ENCODE data around the gene PTPN21.

The PTPN21 gene

GRCh38 chr14:88452231-88452630, 102.6 kb downstream of the PTPN21 start:
- DNase-seq (ENCODE audit: insufficient read length, low spot score), result no peak
- TF ChIP-seq SPI1 (IDR thresholded peaks at IDR 0.05; ENCODE audit: low read depth, low read length) (no peak), TAF1 (IDR thresholded peaks at IDR 0.05; ENCODE audit: low read depth, low read length) (no peak), POLR2A (IDR thresholded peaks at IDR 0.05; ENCODE audit: low read depth, low read length) (no peak), POLR2AphosphoS5 (IDR thresholded peaks at IDR 0.05; ENCODE audit: low read depth, low read length) (no peak)

GRCh38 chr14:88439088-88439487, 115.7 kb downstream of the PTPN21 start:
- FAIRE-seq, result no peak
- TF ChIP-seq SPI1 (IDR thresholded peaks at IDR 0.05; ENCODE audit: low read depth, low read length) (no peak), POU2F2 (IDR thresholded peaks at IDR 0.05; ENCODE audit: low read depth, low read length) (no peak), PAX5 (IDR thresholded peaks at IDR 0.05; ENCODE audit: insufficient read depth, low read length, severe bottlenecking) (no peak), TAF1 (IDR thresholded peaks at IDR 0.05; ENCODE audit: low read depth, low read length) (no peak), POLR2AphosphoS5 (IDR thresholded peaks at IDR 0.05; ENCODE audit: low read depth, low read length) (no peak), POLR2A (IDR thresholded peaks at IDR 0.05; ENCODE audit: low read depth, low read length) (no peak)

More at GRCh38 chr14:88452231-88452630, 102.6 kb downstream of the PTPN21 start:
- no peak for FAIRE-seq

DNA sequence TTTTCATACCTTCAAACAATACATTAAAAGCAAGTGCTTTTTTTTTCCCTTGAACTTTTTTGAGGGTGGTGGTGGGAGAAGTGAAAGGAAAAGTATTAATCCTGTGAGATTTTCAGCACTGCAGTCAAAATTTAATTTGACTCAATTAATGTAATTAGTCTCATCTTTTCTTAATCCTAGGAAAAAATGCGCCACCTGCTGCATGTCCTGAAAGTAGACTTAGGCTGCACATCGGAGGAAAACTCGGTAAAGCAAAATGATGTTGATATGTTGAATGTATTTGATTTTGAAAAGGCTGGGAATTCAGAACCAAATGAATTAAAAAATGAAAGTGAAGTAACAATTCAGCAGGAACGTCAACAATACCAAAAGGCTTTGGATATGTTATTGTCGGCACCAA, 117.1 kb downstream of the PTPN21 start:
- DNase-seq (ENCODE audit: insufficient read length, low spot score), result no peak
- TF ChIP-seq TAF1 (IDR thresholded peaks at IDR 0.05; ENCODE audit: low read depth, low read length) (no peak), SPI1 (IDR thresholded peaks at IDR 0.05; ENCODE audit: low read depth, low read length) (no peak), PAX5 (IDR thresholded peaks at IDR 0.05; ENCODE audit: insufficient read depth, low read length, severe bottlenecking) (no peak), POLR2AphosphoS5 (IDR thresholded peaks at IDR 0.05; ENCODE audit: low read depth, low read length) (no peak), POU2F2 (IDR thresholded peaks at IDR 0.05; ENCODE audit: low read depth, low read length) (no peak), POLR2A (IDR thresholded peaks at IDR 0.05; ENCODE audit: low read depth, low read length) (no peak)
- no peak for FAIRE-seq

More at GRCh38 chr14:88439088-88439487, 115.7 kb downstream of the PTPN21 start:
- DNase-seq (ENCODE audit: insufficient read length, low spot score), result no peak

GRCh38 chr14:88430976-88431375, 123.8 kb downstream of the PTPN21 start:
- DNase-seq (ENCODE audit: insufficient read length, low spot score), result no peak
- no peak for FAIRE-seq
- TF ChIP-seq POLR2A (IDR thresholded peaks at IDR 0.05; ENCODE audit: low read depth, low read length), result no peak
- TF ChIP-seq POLR2AphosphoS5 (IDR thresholded peaks at IDR 0.05; ENCODE audit: low read depth, low read length), result no peak
- TF ChIP-seq SPI1 (IDR thresholded peaks at IDR 0.05; ENCODE audit: low read depth, low read length), result no peak
- TF ChIP-seq POU2F2 (IDR thresholded peaks at IDR 0.05; ENCODE audit: low read depth, low read length), result no peak
- TF ChIP-seq TAF1 (IDR thresholded peaks at IDR 0.05; ENCODE audit: low read depth, low read length), result no peak
- TF ChIP-seq PAX5 (IDR thresholded peaks at IDR 0.05; ENCODE audit: insufficient read depth, low read length, severe bottlenecking), result no peak

GRCh38 chr14:88426271-88426670, 128.5 kb downstream of the PTPN21 start:
- DNase-seq (ENCODE audit: insufficient read length, low spot score) (no peak), FAIRE-seq (no peak)
- TF ChIP-seq POLR2A (IDR thresholded peaks at IDR 0.05; ENCODE audit: low read depth, low read length) (no peak), POU2F2 (IDR thresholded peaks at IDR 0.05; ENCODE audit: low read depth, low read length) (no peak), PAX5 (IDR thresholded peaks at IDR 0.05; ENCODE audit: insufficient read depth, low read length, severe bottlenecking) (no peak), POLR2AphosphoS5 (IDR thresholded peaks at IDR 0.05; ENCODE audit: low read depth, low read length) (no peak), TAF1 (IDR thresholded peaks at IDR 0.05; ENCODE audit: low read depth, low read length) (no peak), SPI1 (IDR thresholded peaks at IDR 0.05; ENCODE audit: low read depth, low read length) (no peak)

- DNase-seq (ENCODE audit: insufficient read length, low spot score), result no peak
- no peak for FAIRE-seq
- no peak for TF ChIP-seq TAF1 (IDR thresholded peaks at IDR 0.05; ENCODE audit: low read depth, low read length)
- TF ChIP-seq PAX5 (IDR thresholded peaks at IDR 0.05; ENCODE audit: insufficient read depth, low read length, severe bottlenecking), result no peak
- TF ChIP-seq POU2F2 (IDR thresholded peaks at IDR 0.05; ENCODE audit: low read depth, low read length), result no peak
- no peak for TF ChIP-seq POLR2A (IDR thresholded peaks at IDR 0.05; ENCODE audit: low read depth, low read length)
- TF ChIP-seq POLR2AphosphoS5 (IDR thresholded peaks at IDR 0.05; ENCODE audit: low read depth, low read length), result no peak
- TF ChIP-seq SPI1 (IDR thresholded peaks at IDR 0.05; ENCODE audit: low read depth, low read length), result no peak
Measured at GRCh38 chr14:88424573-88424972, 130.2 kb downstream of the PTPN21 start.

- TF ChIP-seq POLR2AphosphoS5 (IDR thresholded peaks at IDR 0.05; ENCODE audit: low read depth, low read length) (no peak), POU2F2 (IDR thresholded peaks at IDR 0.05; ENCODE audit: low read depth, low read length) (no peak), SPI1 (IDR thresholded peaks at IDR 0.05; ENCODE audit: low read depth, low read length) (no peak), PAX5 (IDR thresholded peaks at IDR 0.05; ENCODE audit: insufficient read depth, low read length, severe bottlenecking) (no peak), POLR2A (IDR thresholded peaks at IDR 0.05; ENCODE audit: low read depth, low read length) (no peak), TAF1 (IDR thresholded peaks at IDR 0.05; ENCODE audit: low read depth, low read length) (no peak)
- FAIRE-seq (no peak), DNase-seq (ENCODE audit: insufficient read length, low spot score) (no peak)
Measured at GRCh38 chr14:88422919-88423650, 131.7 kb downstream of the PTPN21 start.

DNA sequence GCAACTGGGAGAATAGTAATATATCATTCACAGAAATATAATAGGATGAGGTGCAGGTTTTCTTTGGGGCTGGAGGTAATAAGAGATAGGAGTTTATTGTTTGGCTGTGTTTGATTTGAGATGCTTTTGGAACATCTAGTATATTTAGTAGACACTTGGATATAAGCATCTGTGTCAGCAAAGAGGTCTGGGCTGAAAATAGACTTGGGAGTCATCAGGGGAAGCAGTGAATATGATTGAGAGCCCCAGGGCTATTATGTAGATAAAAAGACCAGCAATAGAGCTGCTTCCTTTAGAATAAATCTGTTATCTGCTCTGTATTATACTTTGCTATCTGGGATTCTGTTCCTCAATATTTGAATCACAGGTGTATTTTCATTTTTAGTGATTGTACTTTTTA, 132.8 kb downstream of the PTPN21 start:
- DNase-seq (ENCODE audit: insufficient read length, low spot score) (no peak), FAIRE-seq (no peak)
- TF ChIP-seq SPI1 (IDR thresholded peaks at IDR 0.05; ENCODE audit: low read depth, low read length) (no peak), POLR2A (IDR thresholded peaks at IDR 0.05; ENCODE audit: low read depth, low read length) (no peak)

DNA sequence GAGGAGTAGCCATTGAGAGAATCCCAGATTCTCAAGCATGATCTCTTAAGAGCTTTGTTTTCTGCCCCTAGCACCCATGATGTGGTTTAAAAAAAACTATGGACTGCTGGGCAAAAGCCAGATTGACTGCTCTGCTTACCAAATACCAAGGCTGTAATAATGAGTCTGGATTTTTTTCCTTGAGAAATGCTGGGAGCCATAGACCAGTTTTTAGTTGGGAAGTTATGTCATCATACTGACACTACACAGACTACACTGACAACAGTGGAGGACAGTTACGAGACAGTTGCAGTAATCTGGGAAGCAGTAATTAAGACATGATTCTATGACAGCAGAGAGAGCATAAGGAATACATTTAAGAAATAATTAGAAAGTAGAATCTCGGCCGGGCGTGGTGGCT, 133.5 kb downstream of the PTPN21 start:
- no peak for TF ChIP-seq POU2F2 (IDR thresholded peaks at IDR 0.05; ENCODE audit: low read depth, low read length)
- TF ChIP-seq POLR2AphosphoS5 (IDR thresholded peaks at IDR 0.05; ENCODE audit: low read depth, low read length), result no peak
- TF ChIP-seq POLR2A (IDR thresholded peaks at IDR 0.05; ENCODE audit: low read depth, low read length), result no peak
- TF ChIP-seq SPI1 (IDR thresholded peaks at IDR 0.05; ENCODE audit: low read depth, low read length), result no peak
- no peak for TF ChIP-seq PAX5 (IDR thresholded peaks at IDR 0.05; ENCODE audit: insufficient read depth, low read length, severe bottlenecking)
- TF ChIP-seq TAF1 (IDR thresholded peaks at IDR 0.05; ENCODE audit: low read depth, low read length), result no peak
- FAIRE-seq (no peak), DNase-seq (ENCODE audit: insufficient read length, low spot score) (no peak)

- TF ChIP-seq SPI1 (IDR thresholded peaks at IDR 0.05; ENCODE audit: low read depth, low read length) (no peak), POU2F2 (IDR thresholded peaks at IDR 0.05; ENCODE audit: low read depth, low read length) (no peak), TAF1 (IDR thresholded peaks at IDR 0.05; ENCODE audit: low read depth, low read length) (no peak), PAX5 (IDR thresholded peaks at IDR 0.05; ENCODE audit: insufficient read depth, low read length, severe bottlenecking) (no peak), POLR2AphosphoS5 (IDR thresholded peaks at IDR 0.05; ENCODE audit: low read depth, low read length) (no peak)
- FAIRE-seq (no peak), DNase-seq (ENCODE audit: insufficient read length, low spot score) (no peak)
Measured at GRCh38 chr14:88420187-88420586, 134.6 kb downstream of the PTPN21 start.
